Osteocyte (in vitro differentiated cells): ENCODE results near the gene GPR4. TPM values are rescaled to one million over a fixed set of nuclear protein-coding genes. Genes with fewer than 3 reads are reported as not detected.

Experiments
- DNase-seq: peaks from one replicate; pipeline ENCODE4 v3.0.0; 2021; ENCODE audit warnings: mixed read lengths; ENCODE audit not compliant: unreplicated experiment; ENCODE audit errors: extremely low spot score
- H3K27ac Mint-ChIP-seq: one replicate; pipeline ENCODE4 v1.8.0; 2021; ENCODE audit warnings: mild to moderate bottlenecking, mixed read lengths; ENCODE audit not compliant: unreplicated experiment
- H3K27me3 Mint-ChIP-seq: one replicate; pipeline ENCODE4 v1.8.0; 2021; ENCODE audit warnings: mixed read lengths; ENCODE audit not compliant: unreplicated experiment
- H3K36me3 Mint-ChIP-seq: one replicate; pipeline ENCODE4 v1.8.0; 2021; ENCODE audit warnings: mixed read lengths; ENCODE audit not compliant: unreplicated experiment
- H3K4me1 Mint-ChIP-seq: one replicate; pipeline ENCODE4 v1.8.0; 2021; ENCODE audit warnings: mixed read lengths; ENCODE audit not compliant: unreplicated experiment
- H3K4me3 Mint-ChIP-seq: one replicate; pipeline ENCODE4 v1.8.0; 2021; ENCODE audit warnings: mild to moderate bottlenecking, moderate library complexity, mixed read lengths; ENCODE audit not compliant: unreplicated experiment
- H3K9me3 Mint-ChIP-seq: one replicate; pipeline ENCODE4 v1.8.0; 2021; ENCODE audit warnings: mixed read lengths; ENCODE audit not compliant: unreplicated experiment
- total RNA-seq: library from RNA; stranded (reverse); gene quantifications from 2 replicates; pipeline ENCODE4 v1.2.1, GENCODE V29; 2021
- TF ChIP-seq, protein P1 (sequence below): fragments of 200-600 bp; sonication (generic); IDR thresholded peaks from 2 replicates; pipeline ENCODE4 v1.5.0; 2021; ENCODE audit warnings: antibody characterized with exemption, mild to moderate bottlenecking, moderate library complexity

Gene GPR4
- total RNA-seq, 1 donor from 2014 or later, result not detected

GRCh38 chr19:45593520-45593919, 8.5 kb downstream of the GPR4 start:
- Mint-ChIP-seq H3K27ac (no peak overlapping the region), H3K9me3 (no peaks in the 10 kb centered on the region), H3K4me1 (peaks cover 16% of the 10 kb centered on the region), H3K27me3 (peaks cover 11% of the 10 kb centered on the region), H3K36me3 (no peaks in the 10 kb centered on the region), H3K4me3 (no peak overlapping the region)
- no peak for DNase-seq
- TF ChIP-seq, protein P1, sequence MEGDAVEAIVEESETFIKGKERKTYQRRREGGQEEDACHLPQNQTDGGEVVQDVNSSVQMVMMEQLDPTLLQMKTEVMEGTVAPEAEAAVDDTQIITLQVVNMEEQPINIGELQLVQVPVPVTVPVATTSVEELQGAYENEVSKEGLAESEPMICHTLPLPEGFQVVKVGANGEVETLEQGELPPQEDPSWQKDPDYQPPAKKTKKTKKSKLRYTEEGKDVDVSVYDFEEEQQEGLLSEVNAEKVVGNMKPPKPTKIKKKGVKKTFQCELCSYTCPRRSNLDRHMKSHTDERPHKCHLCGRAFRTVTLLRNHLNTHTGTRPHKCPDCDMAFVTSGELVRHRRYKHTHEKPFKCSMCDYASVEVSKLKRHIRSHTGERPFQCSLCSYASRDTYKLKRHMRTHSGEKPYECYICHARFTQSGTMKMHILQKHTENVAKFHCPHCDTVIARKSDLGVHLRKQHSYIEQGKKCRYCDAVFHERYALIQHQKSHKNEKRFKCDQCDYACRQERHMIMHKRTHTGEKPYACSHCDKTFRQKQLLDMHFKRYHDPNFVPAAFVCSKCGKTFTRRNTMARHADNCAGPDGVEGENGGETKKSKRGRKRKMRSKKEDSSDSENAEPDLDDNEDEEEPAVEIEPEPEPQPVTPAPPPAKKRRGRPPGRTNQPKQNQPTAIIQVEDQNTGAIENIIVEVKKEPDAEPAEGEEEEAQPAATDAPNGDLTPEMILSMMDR, result no peak

DNA sequence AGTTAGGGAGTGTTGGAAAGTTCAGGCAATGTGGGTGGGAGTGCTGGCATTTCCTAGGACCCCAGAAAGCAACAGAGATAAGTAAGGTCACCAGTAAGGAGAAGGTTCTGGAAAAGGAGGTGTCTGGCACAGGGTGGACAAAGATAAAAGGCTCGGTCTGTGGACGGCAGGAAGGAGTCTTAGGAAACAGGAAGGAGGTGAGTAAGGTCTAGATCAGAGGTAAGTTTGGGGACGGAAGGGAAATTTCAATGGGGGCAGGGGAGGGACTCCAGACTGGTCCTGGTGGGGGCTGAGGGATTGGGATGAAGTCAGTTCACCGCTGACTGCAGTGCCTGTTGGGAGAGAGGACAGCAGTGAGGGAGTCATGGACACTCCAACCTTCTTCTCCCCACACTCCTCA, 9.6 kb downstream of the GPR4 start:
- Mint-ChIP-seq H3K27ac (no peak overlapping the region), H3K27me3 (peaks cover 8% of the 10 kb centered on the region), H3K4me1 (peaks cover 4% of the 10 kb centered on the region), H3K4me3 (no peak overlapping the region), H3K9me3 (no peaks in the 10 kb centered on the region), H3K36me3 (no peaks in the 10 kb centered on the region)
- DNase-seq, result no peak
- TF ChIP-seq, protein P1, result no peak

DNA sequence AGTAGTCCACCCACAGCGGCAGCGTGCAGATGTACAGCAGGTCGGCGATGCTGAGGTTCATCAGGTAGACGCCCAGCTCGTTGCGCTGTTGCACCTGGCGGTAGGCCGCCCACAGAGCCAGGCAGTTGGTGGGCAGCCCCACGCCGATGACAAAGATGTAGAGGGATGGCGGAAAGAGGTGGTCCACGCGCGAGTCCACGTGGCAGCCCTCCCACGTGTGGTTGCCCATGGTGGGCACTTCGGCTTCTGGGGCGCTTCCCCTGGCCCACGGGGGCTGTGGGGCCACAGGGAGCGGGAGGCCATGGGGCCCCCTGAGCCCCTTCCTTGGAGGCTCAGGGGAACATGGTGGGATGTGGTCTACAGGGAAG, 10.4 kb downstream of the GPR4 start:
- no peaks in the 10 kb centered on the region for H3K36me3 Mint-ChIP-seq
- TF ChIP-seq, protein P1, result no peak
- DNase-seq, result no peak
- H3K27me3 Mint-ChIP-seq, result peaks cover 8% of the 10 kb centered on the region
- H3K9me3 Mint-ChIP-seq, result no peaks in the 10 kb centered on the region
- H3K27ac Mint-ChIP-seq, result no peak overlapping the region
- no peak overlapping the region for H3K4me3 Mint-ChIP-seq
- H3K4me1 Mint-ChIP-seq, result peaks cover 2% of the 10 kb centered on the region

GRCh38 chr19:45591004-45591637, 10.9 kb downstream of the GPR4 start:
- H3K27me3 Mint-ChIP-seq, result peaks cover 8% of the 10 kb centered on the region
- no peaks in the 10 kb centered on the region for H3K4me1 Mint-ChIP-seq
- no peaks in the 10 kb centered on the region for H3K9me3 Mint-ChIP-seq
- H3K36me3 Mint-ChIP-seq, result no peaks in the 10 kb centered on the region
- no peak for DNase-seq
- no peak overlapping the region for H3K4me3 Mint-ChIP-seq
- H3K27ac Mint-ChIP-seq, result no peak overlapping the region
- TF ChIP-seq, protein P1, result peak; percentile 35

- Mint-ChIP-seq H3K36me3 (no peaks in the 10 kb centered on the region), H3K4me3 (no peak overlapping the region)
Measured at GRCh38 chr19:45590300-45591003, 11.6 kb downstream of the GPR4 start.

More at GRCh38 chr19:45590300-45591003, 11.6 kb downstream of the GPR4 start:
- peaks cover 8% of the 10 kb centered on the region for H3K27me3 Mint-ChIP-seq
- no peak for DNase-seq
- H3K9me3 Mint-ChIP-seq, result no peaks in the 10 kb centered on the region
- H3K4me1 Mint-ChIP-seq, result peaks cover under 1% of the 10 kb centered on the region
- TF ChIP-seq, protein P1, result no peak
- no peak overlapping the region for H3K27ac Mint-ChIP-seq
